ENCODE data around the gene STX19. TPM values are rescaled to one million over a fixed set of nuclear protein-coding genes. Genes with fewer than 3 reads are reported as not detected.

Gene STX19
- total RNA-seq, 2 experiments from 2014 or later: not detected

- H3K4me3 ChIP-seq (ENCODE audit: low read depth, low read length, poor library complexity, severe bottlenecking): no peak overlapping the region
- H3K36me3 ChIP-seq (ENCODE audit: insufficient read depth, low read length): peaks cover 38% of the 10 kb centered on the region
- TF ChIP-seq EZH2phosphoT487 (IDR thresholded peaks at IDR 0.05; ENCODE audit: borderline replicate concordance, low read depth, low read length) (no peak), CTCF (conservative IDR thresholded peaks at IDR 0.05; ENCODE audit: low read length) (no peak)
- ChIA-PET POLR2A (interaction anchor here (0.7 to 1.4 kb wide), 7 partner anchors 9 to 1133 kb away, joined by 3 read pairs; no protein-coding TSS in a partner anchor), CTCF (ENCODE audit: unreplicated experiment) (no interaction called here)
- peaks cover 32% of the 10 kb centered on the region for H3K4me1 ChIP-seq (ENCODE audit: insufficient read depth, low read length, poor library complexity, severe bottlenecking)
- no TSS peak for BruUV-seq (replicated peaks)
- H4K20me1 ChIP-seq (ENCODE audit: insufficient read depth, low read length): no peaks in the 10 kb centered on the region
- intact Hi-C loops (cut with micrococcal nuclease; ENCODE audit: unreplicated experiment): loop anchor here (5.0 kb wide), 1 partner anchor 44 kb away; no protein-coding TSS in a partner anchor
- H3K27ac ChIP-seq (ENCODE audit: low read depth, low read length, poor library complexity, severe bottlenecking): no peak overlapping the region
- H3K4me2 ChIP-seq (ENCODE audit: low read length): peak overlapping the region; percentile 42; the same call in 1 of the 2 replicates
- H3K9me3 ChIP-seq (ENCODE audit: low read length): peaks cover 21% of the 10 kb centered on the region
- H3K79me2 ChIP-seq (ENCODE audit: insufficient read depth, low read depth, low read length): peaks cover 46% of the 10 kb centered on the region
- no peak for DNase-seq (ENCODE audit: low spot score)
- H3K9me2 ChIP-seq (ENCODE audit: insufficient read depth, low read length): no peaks in the 10 kb centered on the region
- no peak overlapping the region for H2AFZ ChIP-seq (ENCODE audit: low read length)
These were observed 37.6 kb upstream of the STX19 start for GRCh38 chr3:94065819-94066480.

- ChIA-PET POLR2A (interaction anchor here (0.7 to 1.4 kb wide), 5 partner anchors 9 to 68 kb away, joined by 3 read pairs; no protein-coding TSS in a partner anchor), CTCF (ENCODE audit: unreplicated experiment) (no interaction called here)
- peaks cover 46% of the 10 kb centered on the region for H3K79me2 ChIP-seq (ENCODE audit: insufficient read depth, low read depth, low read length)
- no peaks in the 10 kb centered on the region for H3K9me2 ChIP-seq (ENCODE audit: insufficient read depth, low read length)
- H3K36me3 ChIP-seq (ENCODE audit: insufficient read depth, low read length): peaks cover 40% of the 10 kb centered on the region
- H4K20me1 ChIP-seq (ENCODE audit: insufficient read depth, low read length): no peaks in the 10 kb centered on the region
- H3K4me3 ChIP-seq (ENCODE audit: low read depth, low read length, poor library complexity, severe bottlenecking): peak overlapping the region; percentile 10
- TF ChIP-seq CTCF (conservative IDR thresholded peaks at IDR 0.05; ENCODE audit: low read length): no peak
- TF ChIP-seq EZH2phosphoT487 (IDR thresholded peaks at IDR 0.05; ENCODE audit: borderline replicate concordance, low read depth, low read length): no peak
- no peak overlapping the region for H2AFZ ChIP-seq (ENCODE audit: low read length)
- H3K4me1 ChIP-seq (ENCODE audit: insufficient read depth, low read length, poor library complexity, severe bottlenecking): peaks cover 28% of the 10 kb centered on the region
- H3K27ac ChIP-seq (ENCODE audit: low read depth, low read length, poor library complexity, severe bottlenecking): no peak overlapping the region
- peak overlapping the region; percentile 77 for H3K4me2 ChIP-seq (ENCODE audit: low read length)
- DNase-seq (ENCODE audit: low spot score): no peak
- BruUV-seq (replicated peaks): no TSS peak
- intact Hi-C loops (cut with micrococcal nuclease; ENCODE audit: unreplicated experiment): loop anchor here (5.0 kb wide), 1 partner anchor 43 kb away; no protein-coding TSS in a partner anchor
- peaks cover 21% of the 10 kb centered on the region for H3K9me3 ChIP-seq (ENCODE audit: low read length)
These were observed 36.7 kb upstream of the STX19 start for GRCh38 chr3:94065122-94065521.

All from OCI-LY7 (cell line).